ENCODE results near the gene TPRN. TPM values are rescaled to one million over a fixed set of nuclear protein-coding genes. Genes with fewer than 3 reads are reported as not detected.

Gene TPRN
- total and polyA plus RNA-seq, 9 of the 15 experiments (the other 6 are each of a cell fraction or from before 2014, with no cell fraction given): 0.31 to 31.9 (median 4.4) TPM

DNA sequence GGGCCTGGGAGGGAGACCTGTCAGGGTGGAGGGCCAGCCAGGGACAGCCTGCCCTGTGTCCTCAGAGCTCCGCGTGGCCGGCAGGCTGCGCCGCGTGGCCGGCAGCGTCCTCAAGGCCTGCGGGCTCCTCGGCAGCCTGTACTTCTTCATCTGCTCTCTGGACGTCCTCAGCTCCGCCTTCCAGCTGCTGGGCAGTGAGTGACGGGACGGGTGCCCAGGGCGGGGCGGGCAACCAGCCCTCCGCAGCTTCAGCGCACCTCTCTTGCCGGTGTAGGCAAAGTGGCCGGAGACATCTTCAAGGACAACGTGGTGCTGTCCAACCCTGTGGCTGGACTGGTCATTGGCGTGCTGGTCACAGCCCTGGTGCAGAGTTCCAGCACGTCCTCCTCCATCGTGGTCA, 32.0 kb upstream of the TPRN start (continued):
- TF ChIP-seq CBFA2T3 (IDR thresholded peaks at IDR 0.05): no peak
- no peak for TF ChIP-seq COPS2 (conservative IDR thresholded peaks at IDR 0.05)
- TF ChIP-seq ZNF551 (CRISPR knock-in tag; IDR thresholded peaks at IDR 0.05): no peak
- peak; percentile 4; the same call in 1 of the 2 replicates for TF ChIP-seq POLR2G (IDR thresholded peaks at IDR 0.05; ENCODE audit: low read depth, low read length)
- no peak for TF ChIP-seq GATA2 (CRISPR knock-in tag; IDR thresholded peaks at IDR 0.05)
- TF ChIP-seq GATAD2B (IDR thresholded peaks at IDR 0.05; ENCODE audit: borderline replicate concordance): no peak
- no peak for TF ChIP-seq TRIM28 (IDR thresholded peaks at IDR 0.05)
- no peak for TF ChIP-seq CHD2 (IDR thresholded peaks at IDR 0.05; ENCODE audit: low read depth, low read length)
- no peak for TF ChIP-seq MEIS2 (IDR thresholded peaks at IDR 0.05; ENCODE audit: partially characterized antibody)
- TF ChIP-seq, protein P1, sequence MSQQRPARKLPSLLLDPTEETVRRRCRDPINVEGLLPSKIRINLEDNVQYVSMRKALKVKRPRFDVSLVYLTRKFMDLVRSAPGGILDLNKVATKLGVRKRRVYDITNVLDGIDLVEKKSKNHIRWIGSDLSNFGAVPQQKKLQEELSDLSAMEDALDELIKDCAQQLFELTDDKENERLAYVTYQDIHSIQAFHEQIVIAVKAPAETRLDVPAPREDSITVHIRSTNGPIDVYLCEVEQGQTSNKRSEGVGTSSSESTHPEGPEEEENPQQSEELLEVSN (IDR thresholded peaks at IDR 0.05; ENCODE audit: borderline replicate concordance in 1 of 2, extremely low read depth in 1 of 2, insufficient read depth in 1 of 2, insufficient read length in 1 of 2, low read depth in 1 of 2, low read length in 1 of 2, poor library complexity in 1 of 2, severe bottlenecking in 1 of 2): peak in 1 of 2 experiments; percentile 31
- TF ChIP-seq SMARCB1 (IDR thresholded peaks at IDR 0.05; ENCODE audit: insufficient read length, low read depth): no peak
- TF ChIP-seq, protein P2, sequence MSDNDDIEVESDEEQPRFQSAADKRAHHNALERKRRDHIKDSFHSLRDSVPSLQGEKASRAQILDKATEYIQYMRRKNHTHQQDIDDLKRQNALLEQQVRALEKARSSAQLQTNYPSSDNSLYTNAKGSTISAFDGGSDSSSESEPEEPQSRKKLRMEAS (CRISPR knock-in tag; IDR thresholded peaks at IDR 0.05): peak; percentile 41; the same call in 1 of the 2 replicates
- TF ChIP-seq POLR3A (IDR thresholded peaks at IDR 0.05; ENCODE audit: borderline replicate concordance, extremely low read depth, insufficient read depth, insufficient read length): no peak
- no peak for TF ChIP-seq ZNF41 (CRISPR knock-in tag; conservative IDR thresholded peaks at IDR 0.05)
- no peak for TF ChIP-seq FUS (optimal IDR thresholded peaks at IDR 0.05; ENCODE audit: low read depth, low read length)
